KOPT-K1 (cell line): ENCODE results near the gene LRRC26.

Experiments used
- H3K27ac ChIP-seq: fragments of 200-600 bp; sonication (generic); 2 replicates; pipeline ENCODE4 v1.5.1; 2016; ENCODE audit warnings: antibody characterized with exemption, mild to moderate bottlenecking, low read depth, low read length; ENCODE audit not compliant: poor library complexity, severe bottlenecking
- H3K36me3 ChIP-seq: fragments of 200-600 bp; sonication (generic); 2 replicates; pipeline ENCODE4 v1.5.1; 2017; ENCODE audit warnings: antibody characterized with exemption, mild to moderate bottlenecking, low read length, moderate library complexity; ENCODE audit not compliant: insufficient read depth
- H3K9me3 ChIP-seq: fragments of 200-600 bp; sonication (generic); 2 replicates; pipeline ENCODE4 v1.5.1; 2017; ENCODE audit warnings: antibody characterized with exemption, low read length, mild to moderate bottlenecking; ENCODE audit not compliant: insufficient read depth, poor library complexity, severe bottlenecking

Gene LRRC26

GRCh38 chr9:137168904-137169856, 671 bp downstream of the LRRC26 start:
- Histone ChIP-seq H3K9me3 (no peaks in the 10 kb centered on the region), H3K27ac (no peak overlapping the region), H3K36me3 (no peaks in the 10 kb centered on the region)

GRCh38 chr9:137168573-137168903, 1.3 kb downstream of the LRRC26 start:
- Histone ChIP-seq H3K27ac (no peak overlapping the region), H3K9me3 (no peaks in the 10 kb centered on the region)

GRCh38 chr9:137167747-137168572, 1.9 kb downstream of the LRRC26 start:
- Histone ChIP-seq H3K36me3 (no peaks in the 10 kb centered on the region), H3K9me3 (no peaks in the 10 kb centered on the region), H3K27ac (no peak overlapping the region)

More at GRCh38 chr9:137168573-137168903, 1.3 kb downstream of the LRRC26 start:
- no peaks in the 10 kb centered on the region for H3K36me3 ChIP-seq

GRCh38 chr9:137167277-137167746, 2.5 kb downstream of the LRRC26 start:
- Histone ChIP-seq H3K27ac (no peak overlapping the region), H3K9me3 (no peaks in the 10 kb centered on the region), H3K36me3 (no peaks in the 10 kb centered on the region)

- Histone ChIP-seq H3K36me3 (no peaks in the 10 kb centered on the region), H3K27ac (no peak overlapping the region)
These were observed 3.2 kb downstream of the LRRC26 start for GRCh38 chr9:137166380-137167229.

GRCh38 chr9:137165250-137165836, 4.5 kb downstream of the LRRC26 start:
- no peaks in the 10 kb centered on the region for H3K36me3 ChIP-seq
- H3K27ac ChIP-seq: no peak overlapping the region
- H3K9me3 ChIP-seq: no peaks in the 10 kb centered on the region

More at GRCh38 chr9:137166380-137167229, 3.2 kb downstream of the LRRC26 start:
- no peaks in the 10 kb centered on the region for H3K9me3 ChIP-seq

GRCh38 chr9:137164370-137165249, 5.2 kb downstream of the LRRC26 start:
- Histone ChIP-seq H3K36me3 (no peaks in the 10 kb centered on the region), H3K9me3 (no peaks in the 10 kb centered on the region), H3K27ac (no peak overlapping the region)

GRCh38 chr9:137163805-137164204, 6.0 kb downstream of the LRRC26 start:
- H3K36me3 ChIP-seq: no peaks in the 10 kb centered on the region
- H3K9me3 ChIP-seq: no peaks in the 10 kb centered on the region
- H3K27ac ChIP-seq: no peak overlapping the region

GRCh38 chr9:137163365-137163715, 6.5 kb downstream of the LRRC26 start:
- Histone ChIP-seq H3K27ac (no peak overlapping the region), H3K36me3 (no peaks in the 10 kb centered on the region), H3K9me3 (no peaks in the 10 kb centered on the region)

GRCh38 chr9:137162505-137163364, 7.1 kb downstream of the LRRC26 start:
- Histone ChIP-seq H3K27ac (no peak overlapping the region), H3K36me3 (no peaks in the 10 kb centered on the region)

GRCh38 chr9:137161558-137162486, 8.0 kb downstream of the LRRC26 start:
- H3K27ac ChIP-seq: no peak overlapping the region

More at GRCh38 chr9:137162505-137163364, 7.1 kb downstream of the LRRC26 start:
- H3K9me3 ChIP-seq: no peaks in the 10 kb centered on the region

More at GRCh38 chr9:137161558-137162486, 8.0 kb downstream of the LRRC26 start:
- Histone ChIP-seq H3K9me3 (no peaks in the 10 kb centered on the region), H3K36me3 (no peaks in the 10 kb centered on the region)
